Nephron (organoid): Measurements from ENCODE around the gene WDR45B.

Experiments
- H3K27ac Mint-ChIP-seq, 3 experiments: 2 replicates each; pipeline ENCODE4 v1.8.0; 2020; ENCODE audit warnings: mixed read lengths in 3 of 3, mild to moderate bottlenecking in 2 of 3, moderate library complexity in 1 of 3
- H3K27me3 Mint-ChIP-seq: 2 replicates; pipeline ENCODE4 v1.8.0; 2021; ENCODE audit warnings: low read depth, mild to moderate bottlenecking, moderate library complexity, mixed read lengths
- H3K36me3 Mint-ChIP-seq: 2 replicates; pipeline ENCODE4 v1.8.0; 2020; ENCODE audit warnings: low read depth, mixed read lengths
- H3K4me1 Mint-ChIP-seq: 2 replicates; pipeline ENCODE4 v1.8.0; 2020; ENCODE audit warnings: mixed read lengths
- H3K4me3 Mint-ChIP-seq, 3 experiments: 2 replicates each; pipeline ENCODE4 v1.8.0; 2020; ENCODE audit warnings: mild to moderate bottlenecking in 3 of 3, mixed read lengths in 3 of 3, moderate library complexity in 2 of 3
- H3K9me3 Mint-ChIP-seq: 2 replicates; pipeline ENCODE4 v1.8.0; 2020; ENCODE audit warnings: mixed read lengths
- TF ChIP-seq, protein P1 (sequence below), 3 experiments: fragments of 200-600 bp; sonication (generic); IDR thresholded peaks; one replicate each; pipeline ENCODE4 v1.5.0; 2021; ENCODE audit warnings: antibody characterized with exemption in 3 of 3; ENCODE audit not compliant: unreplicated experiment in 3 of 3

WDR45B gene

DNA sequence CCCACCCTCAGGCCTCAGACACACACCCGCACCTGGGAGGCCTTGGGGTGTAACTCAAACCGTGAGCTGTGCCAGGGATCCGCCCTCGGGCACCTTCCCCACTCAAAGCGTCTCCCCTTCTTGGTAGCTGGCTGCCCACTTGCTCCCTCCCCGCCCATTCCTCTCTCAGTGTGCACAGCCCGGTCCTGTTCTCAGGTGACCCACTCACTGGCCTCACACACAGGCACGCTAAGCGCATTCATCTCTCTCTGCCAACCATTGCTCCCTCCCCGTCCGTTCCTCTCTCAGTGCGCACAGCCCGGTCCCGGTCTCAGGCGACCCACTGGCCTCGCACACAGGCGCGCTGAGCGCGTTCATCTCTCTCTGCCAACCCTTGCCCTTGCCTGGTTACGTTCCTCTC is 20.8 kb downstream of the WDR45B start:
- no peak overlapping the region for H3K27ac Mint-ChIP-seq
- H3K27me3 Mint-ChIP-seq, result no peaks in the 10 kb centered on the region
- H3K4me1 Mint-ChIP-seq, result no peaks in the 10 kb centered on the region
- TF ChIP-seq, protein P1, sequence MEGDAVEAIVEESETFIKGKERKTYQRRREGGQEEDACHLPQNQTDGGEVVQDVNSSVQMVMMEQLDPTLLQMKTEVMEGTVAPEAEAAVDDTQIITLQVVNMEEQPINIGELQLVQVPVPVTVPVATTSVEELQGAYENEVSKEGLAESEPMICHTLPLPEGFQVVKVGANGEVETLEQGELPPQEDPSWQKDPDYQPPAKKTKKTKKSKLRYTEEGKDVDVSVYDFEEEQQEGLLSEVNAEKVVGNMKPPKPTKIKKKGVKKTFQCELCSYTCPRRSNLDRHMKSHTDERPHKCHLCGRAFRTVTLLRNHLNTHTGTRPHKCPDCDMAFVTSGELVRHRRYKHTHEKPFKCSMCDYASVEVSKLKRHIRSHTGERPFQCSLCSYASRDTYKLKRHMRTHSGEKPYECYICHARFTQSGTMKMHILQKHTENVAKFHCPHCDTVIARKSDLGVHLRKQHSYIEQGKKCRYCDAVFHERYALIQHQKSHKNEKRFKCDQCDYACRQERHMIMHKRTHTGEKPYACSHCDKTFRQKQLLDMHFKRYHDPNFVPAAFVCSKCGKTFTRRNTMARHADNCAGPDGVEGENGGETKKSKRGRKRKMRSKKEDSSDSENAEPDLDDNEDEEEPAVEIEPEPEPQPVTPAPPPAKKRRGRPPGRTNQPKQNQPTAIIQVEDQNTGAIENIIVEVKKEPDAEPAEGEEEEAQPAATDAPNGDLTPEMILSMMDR (IDR thresholded peaks at IDR 0.05; ENCODE audit: unreplicated experiment in 3 of 3), result no peak
- peaks cover 67% of the 10 kb centered on the region for H3K36me3 Mint-ChIP-seq
- no peak overlapping the region for H3K4me3 Mint-ChIP-seq
- H3K9me3 Mint-ChIP-seq, result no peaks in the 10 kb centered on the region

DNA sequence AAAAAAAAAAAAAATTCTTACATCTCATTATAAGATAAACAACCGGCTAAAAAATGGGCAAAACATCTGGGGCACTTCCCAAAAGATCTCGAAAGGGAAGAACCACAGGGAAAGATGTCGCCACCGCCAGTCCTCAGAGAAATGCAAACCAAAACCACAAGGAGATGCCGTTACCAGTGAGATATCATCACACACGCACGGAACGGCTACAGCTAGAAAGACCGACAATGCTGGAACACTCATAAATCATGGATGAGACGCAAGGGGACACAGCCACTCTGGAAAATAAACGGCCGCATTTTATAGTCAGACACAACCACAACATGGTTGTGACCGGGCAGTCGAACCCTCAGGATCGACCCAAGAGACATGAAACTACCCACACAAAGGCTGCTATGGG is 24.5 kb downstream of the WDR45B start:
- Mint-ChIP-seq H3K27ac (no peak overlapping the region), H3K36me3 (peaks cover 73% of the 10 kb centered on the region), H3K27me3 (no peaks in the 10 kb centered on the region), H3K9me3 (no peaks in the 10 kb centered on the region), H3K4me3 (no peak overlapping the region), H3K4me1 (no peaks in the 10 kb centered on the region)
- TF ChIP-seq, protein P1 (IDR thresholded peaks at IDR 0.05; ENCODE audit: unreplicated experiment in 3 of 3), result no peak

GRCh38 chr17:82619641-82620040 is 28.6 kb downstream of the WDR45B start:
- H3K27ac Mint-ChIP-seq, result no peak overlapping the region
- no peak overlapping the region for H3K4me3 Mint-ChIP-seq
- peaks cover 71% of the 10 kb centered on the region for H3K36me3 Mint-ChIP-seq
- no peaks in the 10 kb centered on the region for H3K9me3 Mint-ChIP-seq
- H3K27me3 Mint-ChIP-seq, result no peaks in the 10 kb centered on the region
- H3K4me1 Mint-ChIP-seq, result no peaks in the 10 kb centered on the region
- TF ChIP-seq, protein P1 (IDR thresholded peaks at IDR 0.05; ENCODE audit: unreplicated experiment in 3 of 3), result no peak

DNA sequence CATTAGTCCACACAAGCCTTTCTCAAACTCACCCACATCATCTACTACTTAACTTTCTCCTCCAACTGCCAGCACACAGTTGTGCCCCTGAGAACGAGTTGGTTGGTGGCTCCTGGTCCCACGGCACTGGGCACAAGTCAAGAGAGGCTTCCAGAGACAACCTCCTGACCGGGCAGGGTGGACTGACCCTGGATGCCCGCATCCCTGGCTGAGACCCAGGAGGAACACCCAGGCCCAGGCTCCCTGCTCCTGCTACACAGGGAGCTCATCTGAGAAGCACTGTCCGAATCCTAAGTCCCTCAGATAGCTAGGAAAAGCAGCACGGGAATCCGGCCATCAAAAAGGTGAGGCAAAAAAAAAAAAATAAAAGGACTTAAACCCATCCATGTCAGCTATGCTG is 29.0 kb downstream of the WDR45B start:
- Mint-ChIP-seq H3K27me3 (no peaks in the 10 kb centered on the region), H3K4me3 (no peak overlapping the region), H3K4me1 (no peaks in the 10 kb centered on the region)

GRCh38 chr17:82616021-82616711 is 32.1 kb downstream of the WDR45B start:
- Mint-ChIP-seq H3K27me3 (no peaks in the 10 kb centered on the region), H3K9me3 (no peaks in the 10 kb centered on the region), H3K4me3 (no peak overlapping the region), H3K4me1 (peaks cover 11% of the 10 kb centered on the region), H3K27ac (peak overlapping the region in 1 of 3 experiments; percentile 90), H3K36me3 (peaks cover 80% of the 10 kb centered on the region)
- TF ChIP-seq, protein P1 (IDR thresholded peaks at IDR 0.05; ENCODE audit: unreplicated experiment in 3 of 3), result no peak

More for the DNA sequence above, 29.0 kb downstream of the WDR45B start:
- TF ChIP-seq, protein P1 (IDR thresholded peaks at IDR 0.05; ENCODE audit: unreplicated experiment in 3 of 3), result no peak
- Mint-ChIP-seq H3K27ac (no peak overlapping the region), H3K9me3 (no peaks in the 10 kb centered on the region), H3K36me3 (peaks cover 70% of the 10 kb centered on the region)
